Endothelial cell of umbilical vein (primary cell): Measurements from ENCODE around the gene SYNPO.

Source experiments
- CTCF ChIP-seq, 2 donors: IDR thresholded peaks; 1 replicate in 1 of 2; 2 replicates in 1 of 2; pipeline ENCODE4 v1.5.1; 2011; ENCODE audit warnings: low read length in 2 of 2, mild to moderate bottlenecking in 2 of 2, moderate library complexity in 2 of 2, control low read depth in 1 of 2, inconsistent platforms in 1 of 2, low read depth in 1 of 2; ENCODE audit not compliant: insufficient read depth in 1 of 2; ENCODE audit errors: extremely low read depth in 1 of 2
- MAX ChIP-seq: IDR thresholded peaks from 2 replicates; pipeline ENCODE4 v1.6.1; 2011; ENCODE audit not compliant: insufficient read depth, insufficient read length
- POLR2A ChIP-seq: IDR thresholded peaks from 2 replicates; pipeline ENCODE4 v1.6.1; 2012; ENCODE audit warnings: low read depth, mild to moderate bottlenecking, control low read depth, low read length
- POLR2AphosphoS5 ChIP-seq: IDR thresholded peaks from 2 replicates; pipeline ENCODE4 v1.6.1; 2012; ENCODE audit warnings: low read depth, mild to moderate bottlenecking, control low read depth, low read length, moderate library complexity; ENCODE audit not compliant: insufficient read depth

- TF ChIP-seq MAX (no peak), CTCF (IDR thresholded peaks at IDR 0.05; ENCODE audit: extremely low read depth in 1 of 2, insufficient read depth in 1 of 2, low read depth in 1 of 2, low read length in 2 of 2) (no peak), POLR2A (no peak), POLR2AphosphoS5 (no peak)
Observed at GRCh38 chr5:150706776-150707390, 66.4 kb downstream of the SYNPO start.
